Large intestine (tissue), 3 donors: Measurements from ENCODE around the gene PAQR5. TPM values are rescaled to one million over a fixed set of nuclear protein-coding genes. Genes with fewer than 3 reads are reported as not detected.
"Not testable (repeated sequence)": the region's sequence is repeated elsewhere in the genome, so short reads cannot be mapped to it uniquely, and the experiment has no call there.

ENCODE experiments used
- DNase-seq, 2 donors: peaks; one replicate each; pipeline versions ENCODE4 v3.0.0 to v3.0.0-alpha.2; 2013
- H3K27ac ChIP-seq: one replicate; pipeline ENCODE4 v1.5.1; 2013; ENCODE audit warnings: low read length
- H3K27me3 ChIP-seq: 2 replicates; pipeline ENCODE4 v1.6.1; 2013; ENCODE audit warnings: low read length; ENCODE audit not compliant: control insufficient read depth, insufficient read depth
- H3K36me3 ChIP-seq: 2 replicates; pipeline ENCODE4 v1.6.1; 2013; ENCODE audit warnings: low read length; ENCODE audit not compliant: control insufficient read depth, insufficient read depth
- H3K4me1 ChIP-seq: one replicate; pipeline ENCODE4 v1.6.1; 2013; ENCODE audit warnings: low read length; ENCODE audit not compliant: control insufficient read depth, insufficient read depth
- H3K4me3 ChIP-seq: one replicate; pipeline ENCODE4 v1.5.1; 2013; ENCODE audit warnings: low read length
- H3K9me3 ChIP-seq: one replicate; pipeline ENCODE4 v1.6.1; 2013; ENCODE audit warnings: mild to moderate bottlenecking, low read depth, low read length, moderate library complexity; ENCODE audit not compliant: control insufficient read depth
- WGBS: methylation state at CpG from one replicate; pipeline ENCODE4 v1.1.5; 2013; ENCODE audit warnings: low lambda C conversion rate; ENCODE audit not compliant: insufficient coverage; 5-methylcytosine and 5-hydroxymethylcytosine counted together
- polyA plus RNA-seq: library from polyadenylated mRNA; unstranded; fragments of 120-200 nt; gene quantifications from one replicate; pipeline ENCODE4 v1.2.1, GENCODE V29; 2013

PAQR5 gene
- polyA plus RNA-seq, 1 donor, result 3.4 TPM

DNA sequence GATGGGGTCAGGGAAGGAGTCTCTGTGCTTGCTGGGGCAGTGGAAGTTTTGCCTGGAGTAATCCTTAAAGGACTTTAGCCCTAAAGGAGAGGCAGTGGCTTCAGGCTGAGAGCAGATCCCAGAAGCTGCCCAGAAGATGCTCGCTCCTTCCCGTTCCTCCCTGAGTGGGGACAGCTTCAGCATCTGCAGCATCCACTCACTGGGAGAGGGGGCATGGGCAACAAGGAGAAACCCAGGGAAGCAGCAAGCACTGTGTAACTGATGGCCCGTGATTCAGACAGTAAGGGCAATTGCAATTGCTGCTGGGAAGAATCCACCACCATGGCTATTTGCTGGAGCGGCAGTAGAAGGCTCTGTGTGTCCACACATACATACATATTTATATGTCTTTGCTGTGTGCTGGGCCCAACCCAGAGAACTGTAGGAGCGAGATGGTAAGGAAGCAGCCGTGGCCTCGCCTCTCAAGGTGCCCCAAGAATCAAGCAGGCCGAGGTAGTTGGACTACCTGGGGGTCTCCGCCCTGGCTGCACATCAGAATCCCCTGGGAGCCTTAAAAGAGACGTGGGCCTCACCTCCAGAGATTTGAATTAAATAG is 5.8 kb upstream of the PAQR5 start:
- H3K9me3 ChIP-seq, result no peaks in the 10 kb centered on the region
- no peaks in the 10 kb centered on the region for H3K4me1 ChIP-seq
- no CpG with 5 or more reads among the region's 10 CpGs for WGBS
- no peak overlapping the region for H3K4me3 ChIP-seq
- no peak for DNase-seq
- no peak overlapping the region for H3K27ac ChIP-seq
- H3K27me3 ChIP-seq, result peaks cover 4% of the 10 kb centered on the region
- H3K36me3 ChIP-seq, result no peaks in the 10 kb centered on the region

- 100% methylated on average over 1 of the region's 11 CpGs for WGBS
- Histone ChIP-seq H3K27me3 (peaks cover 11% of the 10 kb centered on the region), H3K9me3 (no peaks in the 10 kb centered on the region), H3K27ac (no peak overlapping the region), H3K4me1 (peaks cover 5% of the 10 kb centered on the region), H3K4me3 (no peak overlapping the region), H3K36me3 (no peaks in the 10 kb centered on the region)
- DNase-seq, result no peak
Observed at GRCh38 chr15:69293741-69294615, 4.7 kb upstream of the PAQR5 start.

DNA sequence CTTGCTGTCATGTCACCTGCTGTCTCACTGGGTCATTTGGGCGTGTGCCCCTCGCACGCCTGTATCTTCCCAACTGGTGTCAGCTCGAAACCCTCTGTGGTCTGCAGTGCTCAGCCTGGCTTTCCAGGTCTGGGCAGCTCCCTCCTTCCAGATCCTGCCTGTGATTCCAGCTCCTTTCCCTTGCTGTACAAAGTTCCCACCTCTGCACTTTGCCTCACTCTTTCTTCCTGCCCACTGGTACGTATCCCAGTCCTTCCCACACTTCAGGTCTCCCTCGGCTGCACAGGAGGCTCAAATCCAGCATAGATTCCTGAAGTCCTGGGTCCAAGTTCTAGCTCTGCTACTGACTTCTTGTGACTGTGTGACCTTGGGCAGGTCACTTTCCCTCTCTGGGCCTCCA is 2.1 kb upstream of the PAQR5 start:
- Histone ChIP-seq H3K27ac (no peak overlapping the region), H3K27me3 (peaks cover 24% of the 10 kb centered on the region), H3K4me3 (no peak overlapping the region), H3K36me3 (no peaks in the 10 kb centered on the region), H3K9me3 (no peaks in the 10 kb centered on the region), H3K4me1 (peaks cover 11% of the 10 kb centered on the region)
- WGBS, result no CpG with 5 or more reads among the region's 6 CpGs
- peak in 1 of 2 donors; percentile 32 for DNase-seq

- H3K9me3 ChIP-seq, result no peaks in the 10 kb centered on the region
- no peak overlapping the region for H3K27ac ChIP-seq
Observed at GRCh38 chr15:69297642-69298353, 914 bp upstream of the PAQR5 start.

GRCh38 chr15:69298354-69298696 is 387 bp upstream of the PAQR5 start:
- H3K9me3 ChIP-seq, result no peaks in the 10 kb centered on the region
- no peak for DNase-seq

More at GRCh38 chr15:69297642-69298353, 914 bp upstream of the PAQR5 start:
- no peak overlapping the region for H3K4me3 ChIP-seq
- peaks cover 24% of the 10 kb centered on the region for H3K27me3 ChIP-seq
- DNase-seq, result no peak
- H3K36me3 ChIP-seq, result no peaks in the 10 kb centered on the region
- no CpG with 5 or more reads among the region's 10 CpGs for WGBS
- peaks cover 11% of the 10 kb centered on the region for H3K4me1 ChIP-seq

GRCh38 chr15:69299451-69299886 is 757 bp downstream of the PAQR5 start:
- Histone ChIP-seq H3K4me1 (peaks cover 15% of the 10 kb centered on the region), H3K36me3 (no peaks in the 10 kb centered on the region), H3K4me3 (no peak overlapping the region), H3K27me3 (peaks cover 24% of the 10 kb centered on the region), H3K27ac (no peak overlapping the region), H3K9me3 (no peaks in the 10 kb centered on the region)
- DNase-seq, result no peak
- WGBS, result no CpG with 5 or more reads among the region's 16 CpGs

More at GRCh38 chr15:69298354-69298696, 387 bp upstream of the PAQR5 start:
- no CpG with 5 or more reads among the region's 15 CpGs for WGBS
- Histone ChIP-seq H3K4me1 (peaks cover 11% of the 10 kb centered on the region), H3K27me3 (peaks cover 24% of the 10 kb centered on the region), H3K36me3 (no peaks in the 10 kb centered on the region), H3K4me3 (no peak overlapping the region), H3K27ac (no peak overlapping the region)

DNA sequence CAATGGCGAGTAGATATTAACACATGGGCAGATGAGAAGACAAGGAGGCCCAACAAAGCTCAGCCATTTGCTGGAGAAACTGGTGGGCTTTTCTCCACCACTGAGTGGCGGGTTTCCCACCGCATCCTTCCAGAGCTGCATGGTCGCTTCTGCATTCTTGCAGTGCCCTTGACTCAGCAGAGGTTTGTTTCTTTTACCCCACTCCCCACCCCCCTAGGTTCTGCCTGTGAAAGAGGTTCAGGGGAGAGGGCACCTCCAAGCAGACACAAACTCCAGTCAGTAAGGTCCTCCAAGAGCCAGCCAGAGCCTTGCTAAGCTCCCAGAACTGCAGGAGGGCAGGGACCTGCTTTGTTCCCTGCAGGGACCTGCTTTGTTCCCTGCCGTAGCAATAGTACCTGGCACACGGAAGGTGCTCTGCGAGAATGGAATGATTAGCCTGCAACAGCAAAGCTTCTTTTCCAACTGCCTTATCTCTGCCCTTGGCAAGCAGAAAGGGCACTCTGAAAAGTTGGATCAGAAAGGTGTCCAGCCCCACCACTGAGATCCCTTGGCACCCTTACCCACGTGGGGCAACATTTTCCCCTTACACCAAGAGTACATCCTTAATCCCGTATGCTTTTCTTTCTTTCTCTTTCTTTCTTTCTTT is 1.4 kb downstream of the PAQR5 start:
- Histone ChIP-seq H3K27me3 (peaks cover 24% of the 10 kb centered on the region), H3K4me3 (no peak overlapping the region), H3K36me3 (no peaks in the 10 kb centered on the region), H3K4me1 (peaks cover 18% of the 10 kb centered on the region), H3K9me3 (no peaks in the 10 kb centered on the region), H3K27ac (no peak overlapping the region)
- DNase-seq, result no peak
- 89% methylated on average over 2 of the region's 9 CpGs for WGBS

- peaks cover 28% of the 10 kb centered on the region for H3K4me1 ChIP-seq
- not testable (repeated sequence) for H3K36me3 ChIP-seq, H3K4me3 ChIP-seq, H3K27ac ChIP-seq, DNase-seq, H3K9me3 ChIP-seq
- peaks cover 24% of the 10 kb centered on the region for H3K27me3 ChIP-seq
- 100% methylated on average over 1 of the region's 8 CpGs for WGBS
Observed at GRCh38 chr15:69301101-69301500, 2.4 kb downstream of the PAQR5 start.

DNA sequence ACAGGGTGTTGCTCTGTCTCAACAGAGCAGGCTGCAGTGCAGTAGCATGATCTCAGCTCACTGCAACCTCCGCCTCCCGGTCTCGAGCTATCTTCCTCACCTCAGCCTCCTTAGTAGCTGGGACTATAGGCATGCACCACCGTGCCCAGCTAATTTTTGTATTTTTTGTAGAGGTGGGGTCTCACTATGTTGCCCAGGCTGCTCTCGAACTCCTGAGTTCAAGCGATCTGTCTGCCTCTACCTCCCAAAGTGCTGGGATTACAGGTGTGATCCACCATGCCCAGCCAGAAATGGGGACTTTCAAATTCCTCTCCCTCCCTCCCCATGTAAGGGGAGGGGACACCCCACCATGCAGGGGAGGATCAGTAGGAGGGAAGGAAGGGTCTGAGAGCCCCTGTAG is 3.4 kb downstream of the PAQR5 start:
- DNase-seq, H3K9me3 ChIP-seq, H3K4me3 ChIP-seq, H3K27ac ChIP-seq, H3K36me3 ChIP-seq: not testable (repeated sequence)
- WGBS, result no CpG with 5 or more reads among the region's 6 CpGs
- Histone ChIP-seq H3K27me3 (peaks cover 24% of the 10 kb centered on the region), H3K4me1 (peaks cover 28% of the 10 kb centered on the region)

GRCh38 chr15:69302929-69303328 is 4.2 kb downstream of the PAQR5 start:
- Histone ChIP-seq H3K27ac (no peak overlapping the region), H3K36me3 (no peaks in the 10 kb centered on the region), H3K4me3 (no peak overlapping the region), H3K9me3 (no peaks in the 10 kb centered on the region), H3K27me3 (peaks cover 20% of the 10 kb centered on the region), H3K4me1 (peaks cover 28% of the 10 kb centered on the region)
- DNase-seq, result no peak
- no CpG with 5 or more reads among the region's 3 CpGs for WGBS
